ENCODE measurements around the gene EFNA3. TPM values are rescaled to one million over a fixed set of nuclear protein-coding genes. Genes with fewer than 3 reads are reported as not detected.

Gene EFNA3
- total RNA-seq, 4 donors from 2014 or later, result 2.3 to 8.7 (median 5.3) TPM

GRCh38 chr1:155134322-155134721 lies 55.7 kb downstream of the EFNA3 start:
- Histone ChIP-seq H3K27ac (peak overlapping the region in 3 of 4 donors; percentile 97 to 98 (median 98)), H3K36me3 (peaks cover 0 to 38% (median 0%) of the 10 kb centered on the region in 3 donors), H3K9me3 (no peaks in the 10 kb centered on the region), H3K27me3 (no peaks in the 10 kb centered on the region), H3K4me1 (peaks cover 0 to 50% (median 13%) of the 10 kb centered on the region in 4 donors), H3K4me3 (peak overlapping the region in 2 of 4 donors; percentile 63 to 87)
- DNase-seq, result peak in 1 of 3 donors; percentile 54
- TF ChIP-seq CTCF (IDR thresholded peaks at IDR 0.05), result no peak
- no peak for TF ChIP-seq POLR2A (IDR thresholded peaks at IDR 0.05)

- TF ChIP-seq CTCF (IDR thresholded peaks at IDR 0.05) (no peak), POLR2A (IDR thresholded peaks at IDR 0.05) (peak; percentile 39 to 85)
- Histone ChIP-seq H3K4me1 (peaks cover 0 to 51% (median 13%) of the 10 kb centered on the region in 4 donors), H3K36me3 (peaks cover 0 to 38% (median 0%) of the 10 kb centered on the region in 3 donors)
Measured at GRCh38 chr1:155134880-155135414, 56.3 kb downstream of the EFNA3 start.

GRCh38 chr1:155135415-155136028 lies 56.9 kb downstream of the EFNA3 start, which contains the start of gene SLC50A1:
SLC50A1 (plus strand) TSS chr1:155135852; CDS start chr1:155135912, 60 bp downstream.
- Histone ChIP-seq H3K9me3 (no peaks in the 10 kb centered on the region), H3K4me1 (peaks cover 0 to 53% (median 13%) of the 10 kb centered on the region in 4 donors), H3K4me3 (peak within 1 kb of the TSS; percentile 63 to 87 (median 73)), H3K36me3 (peaks cover 0 to 38% (median 0%) of the 10 kb centered on the region in 3 donors), H3K27me3 (no peaks in the 10 kb centered on the region), H3K27ac (peak within 1 kb of the TSS; percentile 92 to 98 (median 98))
- peak; percentile 94 to 99 for TF ChIP-seq POLR2A (IDR thresholded peaks at IDR 0.05)
- peak in 5 of 6 experiments; percentile 23 to 70 (median 68) for TF ChIP-seq CTCF (IDR thresholded peaks at IDR 0.05)
- DNase-seq, result peak; percentile 89 to 97 (median 97)

More at GRCh38 chr1:155134880-155135414, 56.3 kb downstream of the EFNA3 start:
- peak; percentile 56 to 95 (median 93) for DNase-seq
- Histone ChIP-seq H3K27me3 (no peaks in the 10 kb centered on the region), H3K9me3 (no peaks in the 10 kb centered on the region), H3K27ac (peak overlapping the region; percentile 92 to 98 (median 98)), H3K4me3 (peak overlapping the region; percentile 63 to 87 (median 73))

- H3K9me3 ChIP-seq, result no peaks in the 10 kb centered on the region
- peak in 1 of 3 donors; percentile 63 for DNase-seq
- peaks cover 0 to 31% (median 0%) of the 10 kb centered on the region in 3 donors for H3K36me3 ChIP-seq
- H3K4me1 ChIP-seq, result peaks cover 0 to 54% (median 13%) of the 10 kb centered on the region in 4 donors
- no peaks in the 10 kb centered on the region for H3K27me3 ChIP-seq
- TF ChIP-seq POLR2A (IDR thresholded peaks at IDR 0.05), result no peak
- TF ChIP-seq CTCF (IDR thresholded peaks at IDR 0.05), result peak in 2 of 6 experiments; percentile 21 to 23
- peak overlapping the region; percentile 63 to 87 (median 73) for H3K4me3 ChIP-seq
- peak overlapping the region; percentile 92 to 98 (median 98) for H3K27ac ChIP-seq
Measured at GRCh38 chr1:155136748-155137147, 58.1 kb downstream of the EFNA3 start.

Small RNA genes lying within 50 kb of the gene (small RNA-seq; reads per million reads assigned to genes)
- 0 reads per million in 2 donors for gene RF00019

Other genes with a start within 250 kb of the EFNA3 start
- 1 to 10 TPM in 3 of 4 donors, under 1 TPM in 1; 0.85 to 1.7 (median 1.2) TPM for gene KCNN3, start 208.6 kb upstream of the EFNA3 start, total RNA-seq
- 10 to 100 TPM in 3 of 4 donors, 1 to 10 TPM in 1; 5.0 to 20.1 (median 19.2) TPM for gene PMVK, start 142.1 kb upstream of the EFNA3 start, total RNA-seq
- 100 to 1,000 TPM in 3 of 4 donors, 10 to 100 TPM in 1; 66.6 to 117 (median 109) TPM for gene PBXIP1, start 122.7 kb upstream of the EFNA3 start, total RNA-seq
- gene PYGO2, start 117.1 kb upstream of the EFNA3 start, total RNA-seq, result 10 to 100 TPM; 32.2 to 48.9 (median 34.2) TPM
- gene SHC1, start 108.1 kb upstream of the EFNA3 start, total RNA-seq, result 100 to 1,000 TPM in 2 of 4 donors, 10 to 100 TPM in 2; 56.9 to 150 (median 104) TPM
- gene CKS1B, start 104.2 kb upstream of the EFNA3 start, total RNA-seq, result 10 to 100 TPM; 20.3 to 39.1 (median 26.5) TPM
- gene FLAD1, start 95.5 kb upstream of the EFNA3 start, total RNA-seq, result 10 to 100 TPM; 29.7 to 50.3 (median 46.3) TPM
- not detected for gene LENEP, start 85.3 kb upstream of the EFNA3 start, total RNA-seq
- gene ZBTB7B, start 76.0 kb upstream of the EFNA3 start, total RNA-seq, result 100 to 1,000 TPM in 3 of 4 donors, 10 to 100 TPM in 1; 35.5 to 412 (median 346) TPM
- gene DCST2, start 45.1 kb upstream of the EFNA3 start, total RNA-seq, result 10 to 100 TPM in 1 of 4 donors, 1 to 10 TPM in 3; 1.7 to 12.5 (median 5.3) TPM
- gene DCST1, start 45.0 kb upstream of the EFNA3 start, total RNA-seq, result 1 to 10 TPM in 1 of 4 donors, under 1 TPM in 1, not detected in 2; 0.88 to 2.7 TPM
- gene ADAM15, start 27.5 kb upstream of the EFNA3 start, total RNA-seq, result 100 to 1,000 TPM; 111 to 191 (median 126) TPM
- gene EFNA4, start 15.1 kb upstream of the EFNA3 start, total RNA-seq, result 10 to 100 TPM in 3 of 4 donors, 1 to 10 TPM in 1; 2.5 to 39.6 (median 18.2) TPM
- 100 to 1,000 TPM in 3 of 4 donors, 10 to 100 TPM in 1; 13.2 to 166 (median 145) TPM for gene EFNA1, start 49.0 kb downstream of the EFNA3 start, total RNA-seq
- 10 to 100 TPM; 42.5 to 83.3 (median 46.7) TPM for gene SLC50A1, start 57.0 kb downstream of the EFNA3 start, total RNA-seq
- 10 to 100 TPM; 33.5 to 89.2 (median 65.0) TPM for gene DPM3, start 61.7 kb downstream of the EFNA3 start, total RNA-seq
- 100 to 1,000 TPM; 111 to 137 (median 117) TPM for gene KRTCAP2, start 94.5 kb downstream of the EFNA3 start, total RNA-seq
- not detected for gene TRIM46, start 95.0 kb downstream of the EFNA3 start, total RNA-seq
- gene THBS3, start 129.1 kb downstream of the EFNA3 start, total RNA-seq, result 10 to 100 TPM; 15.9 to 58.6 (median 46.5) TPM
- 10 to 100 TPM; 33.2 to 45.2 (median 36.5) TPM for gene MTX1, start 129.9 kb downstream of the EFNA3 start, total RNA-seq
- gene ENTREP3, start 176.6 kb downstream of the EFNA3 start, total RNA-seq, result 10 to 100 TPM in 3 of 4 donors, 1 to 10 TPM in 1; 5.8 to 20.7 (median 15.4) TPM
- gene SCAMP3, start 183.5 kb downstream of the EFNA3 start, total RNA-seq, result 10 to 100 TPM; 34.7 to 63.7 (median 49.2) TPM
- 100 to 1,000 TPM in 2 of 4 donors, 10 to 100 TPM in 2; 44.7 to 125 (median 98.5) TPM for gene CLK2, start 194.7 kb downstream of the EFNA3 start, total RNA-seq
- 10 to 100 TPM in 3 of 4 donors, 1 to 10 TPM in 1; 7.4 to 25.5 (median 19.5) TPM for gene HCN3, start 198.6 kb downstream of the EFNA3 start, total RNA-seq
- 10 to 100 TPM in 3 of 4 donors, not detected in 1; 35.7 to 50.5 (median 36.2) TPM for gene PKLR, start 222.6 kb downstream of the EFNA3 start, total RNA-seq
- 100 to 1,000 TPM; 158 to 220 (median 175) TPM for gene FDPS, start 230.0 kb downstream of the EFNA3 start, total RNA-seq
- 10 to 100 TPM; 40.4 to 72.4 (median 71.8) TPM for gene RUSC1, start 242.1 kb downstream of the EFNA3 start, total RNA-seq